Vagina (tissue), 2 donors: ENCODE results near the gene ECHS1.

Experiments used
- CTCF ChIP-seq, 3 experiments: fragments of 450-650 bp in 2 of 3; fragments of 200-600 bp in 1 of 3; sonication (generic) in 1 of 3; IDR thresholded peaks; one replicate each; pipeline ENCODE4 v1.5.1; 2017 to 2019; ENCODE audit warnings: antibody characterized with exemption in 3 of 3, mild to moderate bottlenecking in 2 of 3, moderate library complexity in 2 of 3
- POLR2A ChIP-seq, 2 donors: fragments of 450-650 bp; IDR thresholded peaks; one replicate each; pipeline ENCODE4 v1.6.1; 2017; ENCODE audit warnings: antibody characterized with exemption in 2 of 2, mild to moderate bottlenecking in 2 of 2, moderate library complexity in 2 of 2
- POLR2AphosphoS5 ChIP-seq, 2 donors: sonication (generic); formaldehyde crosslinking; IDR thresholded peaks; one replicate each; pipeline ENCODE4 v1.9.0; 2017; ENCODE audit warnings: antibody characterized with exemption in 2 of 2, mild to moderate bottlenecking in 2 of 2, low read depth in 1 of 2; ENCODE audit not compliant: insufficient read depth in 1 of 2

GRCh38 chr10:133332936-133333699 is 40.0 kb downstream of the ECHS1 start:
- TF ChIP-seq CTCF (IDR thresholded peaks at IDR 0.05) = no peak
- TF ChIP-seq POLR2A (IDR thresholded peaks at IDR 0.05) = no peak
- no peak for TF ChIP-seq POLR2AphosphoS5 (IDR thresholded peaks at IDR 0.05; ENCODE audit: insufficient read depth in 1 of 2, low read depth in 1 of 2)
